Esophagus muscularis mucosa (tissue), 4 donors: Measurements from ENCODE around the gene PPP1R12C.

ENCODE experiments used
- CTCF ChIP-seq, 3 experiments: fragments of 200-600 bp in 2 of 3; fragments of 450-650 bp in 1 of 3; sonication (generic) in 2 of 3; IDR thresholded peaks; one replicate each; pipeline ENCODE4 v1.5.1; 2017 to 2019; ENCODE audit warnings: antibody characterized with exemption in 3 of 3, mild to moderate bottlenecking in 2 of 3, moderate library complexity in 1 of 3
- EP300 ChIP-seq: sonication (generic); formaldehyde crosslinking; IDR thresholded peaks from one replicate; pipeline ENCODE4 v1.6.1; 2017; ENCODE audit warnings: antibody characterized with exemption
- POLR2A ChIP-seq: fragments of 450-650 bp; IDR thresholded peaks from one replicate; pipeline ENCODE4 v1.6.1; 2017; ENCODE audit warnings: antibody characterized with exemption, moderate library complexity, mild to moderate bottlenecking, low read depth
- POLR2AphosphoS5 ChIP-seq, 2 donors: sonication (generic); formaldehyde crosslinking; IDR thresholded peaks; one replicate each; pipeline ENCODE4 v1.6.1; 2017; ENCODE audit warnings: antibody characterized with exemption in 2 of 2

DNA sequence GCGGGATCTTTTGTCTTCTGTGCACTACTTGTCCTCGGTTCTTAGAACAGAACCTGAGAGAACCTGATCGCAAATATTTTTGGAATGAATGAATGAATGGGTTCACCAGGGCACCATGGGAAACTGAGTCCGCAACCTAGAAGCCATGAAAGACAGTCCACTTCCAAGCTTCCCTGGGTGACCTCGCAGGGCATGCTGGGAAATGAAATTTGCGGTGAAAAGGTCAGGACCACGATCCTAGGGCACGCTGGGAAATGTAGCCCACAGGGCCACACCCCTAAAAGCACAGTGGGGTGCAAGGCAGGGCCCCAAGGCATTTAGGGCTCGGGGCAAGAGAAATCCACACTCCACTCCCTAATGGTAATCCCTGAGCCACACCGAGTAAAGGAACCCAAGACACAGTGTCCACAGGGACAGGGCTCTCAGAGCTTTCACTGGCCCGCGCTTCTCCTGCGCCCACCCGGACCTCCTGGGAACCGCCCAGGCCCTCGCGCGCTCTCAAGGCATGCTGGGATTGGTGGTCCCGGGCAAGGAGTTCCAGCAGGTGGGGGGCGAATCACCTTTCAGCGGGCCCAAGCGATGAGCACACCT lies 1.1 kb upstream of the PPP1R12C start:
- TF ChIP-seq CTCF (IDR thresholded peaks at IDR 0.05): no peak
- TF ChIP-seq EP300: no peak
- no peak for TF ChIP-seq POLR2A
- no peak for TF ChIP-seq POLR2AphosphoS5 (IDR thresholded peaks at IDR 0.05)
